Neuronal stem cell (in vitro differentiated cells): ENCODE measurements around the gene NEK11.

Source experiments
- DNase-seq: peaks from one replicate; pipeline ENCODE4 v3.0.0-alpha.2; 2013; ENCODE audit warnings: low spot score
- H2AFZ ChIP-seq: one replicate; pipeline ENCODE4 v1.6.1; 2013; ENCODE audit warnings: mild to moderate bottlenecking, low read length, inconsistent platforms
- H2AK5ac ChIP-seq: 2 replicates; pipeline ENCODE4 v1.6.1; 2013; ENCODE audit warnings: low read depth, mild to moderate bottlenecking, inconsistent platforms, low read length, moderate library complexity, mixed read lengths
- H2BK120ac ChIP-seq: 2 replicates; pipeline ENCODE4 v1.6.1; 2013; ENCODE audit warnings: low read depth, mild to moderate bottlenecking, inconsistent platforms, low read length, moderate library complexity, mixed read lengths
- H2BK12ac ChIP-seq: one replicate; pipeline ENCODE4 v1.6.1; 2013; ENCODE audit warnings: low read length, inconsistent platforms
- H2BK15ac ChIP-seq: 2 replicates; pipeline ENCODE4 v1.6.1; 2013; ENCODE audit warnings: mild to moderate bottlenecking, low read length, inconsistent platforms, mixed read lengths
- H2BK5ac ChIP-seq: one replicate; pipeline ENCODE4 v1.6.1; 2013; ENCODE audit warnings: inconsistent platforms, mild to moderate bottlenecking, low read length, moderate library complexity
- H3K14ac ChIP-seq: one replicate; pipeline ENCODE4 v1.6.1; 2013; ENCODE audit warnings: low read length, inconsistent platforms
- H3K18ac ChIP-seq: 2 replicates; pipeline ENCODE4 v1.6.1; 2013; ENCODE audit warnings: low read length, inconsistent platforms
- H3K23ac ChIP-seq: 2 replicates; pipeline ENCODE4 v1.6.1; 2013; ENCODE audit warnings: low read depth, mild to moderate bottlenecking, mixed read lengths, low read length, inconsistent platforms; ENCODE audit not compliant: poor library complexity
- H3K27ac ChIP-seq: replicated peaks from 3 replicates; pipeline ENCODE4 v1.5.1; 2013; ENCODE audit warnings: low read length, inconsistent platforms
- H3K27me3 ChIP-seq, 3 experiments: 2 replicates each; pipeline ENCODE4 v1.6.1; 2013; ENCODE audit warnings: low read length in 3 of 3, mild to moderate bottlenecking in 2 of 3, inconsistent platforms in 1 of 3, low read depth in 1 of 3, mixed read lengths in 1 of 3, moderate library complexity in 1 of 3; ENCODE audit not compliant: control insufficient read depth in 3 of 3, insufficient read depth in 3 of 3
- H3K36me3 ChIP-seq, 2 donors: replicated peaks in 1 of 2; 2 replicates each; pipeline ENCODE4 v1.6.1; 2013; ENCODE audit warnings: low read length in 2 of 2; ENCODE audit not compliant: control insufficient read depth in 2 of 2, insufficient read depth in 2 of 2
- H3K4ac ChIP-seq: 2 replicates; pipeline ENCODE4 v1.6.1; 2013; ENCODE audit warnings: inconsistent platforms, mild to moderate bottlenecking, low read length, moderate library complexity
- H3K4me1 ChIP-seq, 2 donors: 1 replicate in 1 of 2; 2 replicates in 1 of 2; pipeline ENCODE4 v1.6.1; 2013; ENCODE audit warnings: low read length in 2 of 2, low read depth in 1 of 2; ENCODE audit not compliant: control insufficient read depth in 2 of 2, insufficient read depth in 1 of 2
- H3K4me2 ChIP-seq: one replicate; pipeline ENCODE4 v1.6.1; 2013; ENCODE audit warnings: mild to moderate bottlenecking, low read length, inconsistent platforms; ENCODE audit not compliant: insufficient read depth, poor library complexity, severe bottlenecking
- H3K4me3 ChIP-seq, 2 donors: 2 replicates each; pipeline ENCODE4 v1.5.1; 2013; ENCODE audit warnings: low read length in 2 of 2, mild to moderate bottlenecking in 2 of 2, inconsistent platforms in 1 of 2, moderate library complexity in 1 of 2
- H3K79me1 ChIP-seq: one replicate; pipeline ENCODE4 v1.6.1; 2013; ENCODE audit warnings: low read depth, mild to moderate bottlenecking, inconsistent platforms, low read length, moderate library complexity
- H3K9ac ChIP-seq: one replicate; pipeline ENCODE4 v1.6.1; 2013; ENCODE audit warnings: mild to moderate bottlenecking, low read depth, low read length, inconsistent platforms; ENCODE audit not compliant: poor library complexity
- H3K9me3 ChIP-seq, 2 donors: replicated peaks in 1 of 2; 2 replicates each; pipeline versions ENCODE3 to v1.6.1; 2013; ENCODE audit warnings: low read length in 2 of 2, mild to moderate bottlenecking in 2 of 2, inconsistent platforms in 1 of 2, low read depth in 1 of 2, mixed read lengths in 1 of 2, moderate library complexity in 1 of 2; ENCODE audit not compliant: control insufficient read depth in 2 of 2, insufficient read depth in 1 of 2
- H4K8ac ChIP-seq: one replicate; pipeline ENCODE4 v1.6.1; 2013; ENCODE audit warnings: low read depth, mild to moderate bottlenecking, inconsistent platforms, low read length, moderate library complexity
- H4K91ac ChIP-seq: one replicate; pipeline ENCODE4 v1.6.1; 2013; ENCODE audit warnings: low read length, low read depth, mild to moderate bottlenecking, inconsistent platforms; ENCODE audit not compliant: poor library complexity
- WGBS, 2 donors: extraction: QIAGEN DNeasy Blood & Tissue Kit; methylation state at CpG; one replicate each; pipeline ENCODE4 v1.1.7; 2013; ENCODE audit warnings: missing lambda C conversion rate in 2 of 2, mixed read lengths in 1 of 2; ENCODE audit not compliant: insufficient read length in 2 of 2, insufficient replicate concordance in 1 of 2; ENCODE audit errors: extremely low coverage in 2 of 2; 5-methylcytosine and 5-hydroxymethylcytosine counted together

Gene NEK11

GRCh38 chr3:131341761-131342160, 315.1 kb downstream of the NEK11 start:
- H3K18ac ChIP-seq, result no peak overlapping the region
- no CpG with 5 or more reads among the region's 2 CpGs for WGBS, 2 donors
- H3K4ac ChIP-seq, result no peak overlapping the region
- H3K27ac ChIP-seq, result no peak overlapping the region
- no peak overlapping the region for H4K8ac ChIP-seq
- no peak overlapping the region for H3K14ac ChIP-seq
- H2BK5ac ChIP-seq, result no peak overlapping the region
- H3K4me1 ChIP-seq, result no peaks in the 10 kb centered on the region
- no peak overlapping the region for H2BK120ac ChIP-seq
- H2AFZ ChIP-seq, result no peak overlapping the region
- H3K79me1 ChIP-seq, result no peaks in the 10 kb centered on the region
- no peak overlapping the region for H3K4me2 ChIP-seq
- H3K23ac ChIP-seq, result no peak overlapping the region
- H2BK12ac ChIP-seq, result no peak overlapping the region
- H3K9me3 ChIP-seq, result no peaks in the 10 kb centered on the region
- H3K9ac ChIP-seq, result no peak overlapping the region
- H2BK15ac ChIP-seq, result no peak overlapping the region
- no peak overlapping the region for H4K91ac ChIP-seq
- H3K27me3 ChIP-seq, result no peaks in the 10 kb centered on the region
- no peak for DNase-seq
- no peak overlapping the region for H3K4me3 ChIP-seq
- H3K36me3 ChIP-seq, result no peaks in the 10 kb centered on the region
- no peak overlapping the region for H2AK5ac ChIP-seq

GRCh38 chr3:131348911-131349310, 322.2 kb downstream of the NEK11 start:
- H2BK12ac ChIP-seq, result no peak overlapping the region
- H2BK15ac ChIP-seq, result no peak overlapping the region
- no peak overlapping the region for H3K4ac ChIP-seq
- H3K9me3 ChIP-seq, result no peaks in the 10 kb centered on the region
- H3K18ac ChIP-seq, result no peak overlapping the region
- no peak overlapping the region for H2AK5ac ChIP-seq
- H3K9ac ChIP-seq, result no peak overlapping the region
- peaks cover 0 to 2% (median 0%) of the 10 kb centered on the region in 3 experiments for H3K27me3 ChIP-seq
- DNase-seq, result no peak
- H3K4me1 ChIP-seq, result peaks cover 0 to 2% of the 10 kb centered on the region in 2 donors
- no peaks in the 10 kb centered on the region for H3K36me3 ChIP-seq
- no peak overlapping the region for H4K8ac ChIP-seq
- H2BK5ac ChIP-seq, result no peak overlapping the region
- H3K23ac ChIP-seq, result no peak overlapping the region
- no peaks in the 10 kb centered on the region for H3K79me1 ChIP-seq
- H3K27ac ChIP-seq, result no peak overlapping the region
- no CpG with 5 or more reads among the region's 2 CpGs for WGBS, 2 donors
- H3K14ac ChIP-seq, result no peak overlapping the region
- no peak overlapping the region for H4K91ac ChIP-seq
- H3K4me3 ChIP-seq, result no peak overlapping the region
- H2AFZ ChIP-seq, result no peak overlapping the region
- H3K4me2 ChIP-seq, result no peak overlapping the region
- H2BK120ac ChIP-seq, result no peak overlapping the region

GRCh38 chr3:131349454-131349853, 322.8 kb downstream of the NEK11 start:
- H3K4ac ChIP-seq, result no peak overlapping the region

GRCh38 chr3:131349946-131350347, 323.3 kb downstream of the NEK11 start:
- H3K18ac ChIP-seq, result no peak overlapping the region
- no peak overlapping the region for H2BK5ac ChIP-seq
- no peak overlapping the region for H2BK15ac ChIP-seq
- H3K9me3 ChIP-seq, result no peaks in the 10 kb centered on the region
- no peak overlapping the region for H3K4ac ChIP-seq
- peaks cover 0 to 2% (median 0%) of the 10 kb centered on the region in 3 experiments for H3K27me3 ChIP-seq
- no peaks in the 10 kb centered on the region for H3K36me3 ChIP-seq
- no peak overlapping the region for H3K14ac ChIP-seq
- H3K23ac ChIP-seq, result no peak overlapping the region
- H2BK12ac ChIP-seq, result no peak overlapping the region
- no CpG with 5 or more reads among the region's 4 CpGs for WGBS, 2 donors
- no peak overlapping the region for H2BK120ac ChIP-seq
- no peak overlapping the region for H3K4me2 ChIP-seq
- H3K9ac ChIP-seq, result peak overlapping the region; percentile 25
- peaks cover 0 to 2% of the 10 kb centered on the region in 2 donors for H3K4me1 ChIP-seq
- DNase-seq, result no peak
- H4K91ac ChIP-seq, result no peak overlapping the region
- no peak overlapping the region for H3K4me3 ChIP-seq
- no peak overlapping the region for H4K8ac ChIP-seq
- H3K27ac ChIP-seq, result no peak overlapping the region
- H3K79me1 ChIP-seq, result no peaks in the 10 kb centered on the region
- H2AFZ ChIP-seq, result no peak overlapping the region
- H2AK5ac ChIP-seq, result no peak overlapping the region

More at GRCh38 chr3:131349454-131349853, 322.8 kb downstream of the NEK11 start:
- H3K9me3 ChIP-seq, result no peaks in the 10 kb centered on the region
- H2BK12ac ChIP-seq, result no peak overlapping the region
- H2AFZ ChIP-seq, result no peak overlapping the region
- peaks cover 0 to 2% (median 0%) of the 10 kb centered on the region in 3 experiments for H3K27me3 ChIP-seq
- H3K27ac ChIP-seq, result no peak overlapping the region
- no peak for DNase-seq
- H4K8ac ChIP-seq, result no peak overlapping the region
- no peak overlapping the region for H4K91ac ChIP-seq
- H3K9ac ChIP-seq, result no peak overlapping the region
- H3K4me2 ChIP-seq, result no peak overlapping the region
- no peak overlapping the region for H3K4me3 ChIP-seq
- no peaks in the 10 kb centered on the region for H3K79me1 ChIP-seq
- no peak overlapping the region for H2BK120ac ChIP-seq
- H2AK5ac ChIP-seq, result no peak overlapping the region
- no peak overlapping the region for H3K23ac ChIP-seq
- no peak overlapping the region for H2BK15ac ChIP-seq
- no peaks in the 10 kb centered on the region for H3K36me3 ChIP-seq
- peaks cover 0 to 2% of the 10 kb centered on the region in 2 donors for H3K4me1 ChIP-seq
- no peak overlapping the region for H2BK5ac ChIP-seq
- H3K14ac ChIP-seq, result no peak overlapping the region
- no CpG with 5 or more reads among the region's 5 CpGs for WGBS, 2 donors
- no peak overlapping the region for H3K18ac ChIP-seq
